Activated naive CD4-positive, alpha-beta T cell treated with Interleukin-2 at 50 U/mL for 16 hours (primary cell): ENCODE results near the gene CARD14.
"Not testable (repeated sequence)": the region's sequence is repeated elsewhere in the genome, so short reads cannot be mapped to it uniquely, and the experiment has no call there.

ENCODE experiments used
- DNase-seq: peaks from one replicate; pipeline ENCODE4 v3.0.0-alpha.2; 2020

Gene CARD14

GRCh38 chr17:80187090-80187489 is 17.3 kb downstream of the CARD14 start:
- DNase-seq = no peak

GRCh38 chr17:80187515-80187941 is 17.7 kb downstream of the CARD14 start:
- no peak for DNase-seq

GRCh38 chr17:80189611-80190010 is 19.8 kb downstream of the CARD14 start:
- DNase-seq = no peak

GRCh38 chr17:80190716-80191115 is 20.9 kb downstream of the CARD14 start:
- DNase-seq = no peak

- no peak for DNase-seq
These were observed 21.4 kb downstream of the CARD14 start for GRCh38 chr17:80191192-80191591.

GRCh38 chr17:80191865-80192661 is 22.2 kb downstream of the CARD14 start:
- DNase-seq = no peak

- no peak for DNase-seq
These were observed 25.3 kb downstream of the CARD14 start for GRCh38 chr17:80195141-80195540.

GRCh38 chr17:80195671-80196529 is 26.1 kb downstream of the CARD14 start:
- DNase-seq = peak; percentile 64

- no peak for DNase-seq
These were observed 26.8 kb downstream of the CARD14 start for GRCh38 chr17:80196652-80197051.

- DNase-seq = no peak
These were observed 28.4 kb downstream of the CARD14 start for GRCh38 chr17:80198144-80198661.

- not testable (repeated sequence) for DNase-seq
These were observed 29.5 kb downstream of the CARD14 start for GRCh38 chr17:80199295-80199694.

GRCh38 chr17:80201446-80201845 is 31.6 kb downstream of the CARD14 start:
- DNase-seq = no peak

- no peak for DNase-seq
These were observed 32.4 kb downstream of the CARD14 start for GRCh38 chr17:80202197-80202596.

GRCh38 chr17:80203471-80203963 is 33.7 kb downstream of the CARD14 start:
- DNase-seq = no peak

GRCh38 chr17:80204626-80205468 is 35.0 kb downstream of the CARD14 start:
- no peak for DNase-seq

- DNase-seq = no peak
These were observed 36.0 kb downstream of the CARD14 start for GRCh38 chr17:80205811-80206210.

GRCh38 chr17:80208050-80208449 is 38.2 kb downstream of the CARD14 start:
- no peak for DNase-seq

GRCh38 chr17:80209765-80210164 is 39.9 kb downstream of the CARD14 start:
- no peak for DNase-seq

GRCh38 chr17:80210348-80211108 is 40.7 kb downstream of the CARD14 start:
- no peak for DNase-seq

GRCh38 chr17:80212109-80212508 is 42.3 kb downstream of the CARD14 start:
- DNase-seq = no peak

- DNase-seq = no peak
These were observed 42.7 kb downstream of the CARD14 start for GRCh38 chr17:80212511-80212910.
